ENCODE data around the gene CCR5. TPM values are rescaled to one million over a fixed set of nuclear protein-coding genes. Genes with fewer than 3 reads are reported as not detected.

Gene CCR5
- total and polyA plus RNA-seq, 2 of the 8 experiments (the other 6 are each of a cell fraction or from before 2014, with no cell fraction given): not detected

DNA sequence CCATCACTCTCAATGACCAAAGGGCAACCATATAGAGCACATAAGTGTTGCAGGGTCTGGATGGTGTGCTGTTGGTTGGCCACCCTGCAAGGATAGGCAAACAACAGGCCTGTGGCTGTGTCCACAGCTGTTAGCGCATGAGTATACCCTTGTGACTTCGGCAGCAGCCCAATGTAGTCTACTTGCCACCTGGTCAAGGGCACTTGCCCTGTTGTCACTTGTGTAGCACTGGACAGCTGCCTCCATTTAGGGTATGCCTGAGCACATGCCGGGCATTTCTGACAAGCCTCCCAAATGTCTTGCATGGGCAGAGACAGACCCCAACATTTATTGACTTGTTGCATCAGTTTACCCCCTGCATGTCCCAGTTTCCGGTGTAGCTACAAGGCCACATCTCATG lies 49.1 kb downstream of the CCR5 start (continued):
- no peak for TF ChIP-seq ATF2 (IDR thresholded peaks at IDR 0.05; ENCODE audit: low read length)
